A549 treated with CpdA at 1 μM for 4 hours (cell line): ENCODE measurements around the gene IL17REL. TPM values are rescaled to one million over a fixed set of nuclear protein-coding genes. Genes with fewer than 3 reads are reported as not detected.

Source experiments
- total RNA-seq: library from RNA; stranded (reverse); fragments of 200-300 nt; extraction: Qiagen RNA extraction; gene quantifications from 5 replicates; pipeline ENCODE4 v1.2.3, GENCODE V29; 2022; ENCODE audit warnings: low read depth

The IL17REL gene
- not detected in 5 replicates for total RNA-seq

GRCh38 chr22:50012211-50013181, at the start of gene IL17REL:
Gene IL17REL (minus strand): TSS chr22:50012765. CDS start chr22:50012646, 119 bp downstream.

GRCh38 chr22:50058061-50058905, 45.7 kb upstream of the IL17REL start, which contains the start of gene TTLL8:
Gene TTLL8 (minus strand): TSS chr22:50058298.

GRCh38 chr22:49960159-49961004, 52.2 kb downstream of the IL17REL start, which contains the start of gene PIM3:
Gene PIM3 (plus strand): TSS chr22:49960772. CDS start chr22:49960948, 176 bp downstream.

Other genes starting within 250 kb of the IL17REL start
- gene BRD1, start 184.9 kb downstream of the IL17REL start, total RNA-seq, result 13.7 to 14.9 TPM (median 14.3 TPM) in 5 replicates
- 9.8 to 12.9 TPM (median 12.0 TPM) in 5 replicates for gene ZBED4, start 158.9 kb downstream of the IL17REL start, total RNA-seq
- 7.9 to 11.6 TPM (median 9.1 TPM) in 5 replicates for gene ALG12, start 94.3 kb downstream of the IL17REL start, total RNA-seq
- 23.2 to 38.0 TPM (median 31.5 TPM) in 5 replicates for gene CRELD2, start 94.1 kb downstream of the IL17REL start, total RNA-seq
- gene PIM3, start 52.0 kb downstream of the IL17REL start, total RNA-seq, result 17.9 to 36.0 TPM (median 33.1 TPM) in 5 replicates
- not detected in 5 replicates for gene TTLL8, start 45.5 kb upstream of the IL17REL start, total RNA-seq
- 0.06 to 0.07 TPM (median 0.07 TPM) in 3 of 5 replicates, not detected in the others for gene MLC1, start 72.7 kb upstream of the IL17REL start, total RNA-seq
- not detected in 5 replicates for gene MOV10L1, start 77.2 kb upstream of the IL17REL start, total RNA-seq
- gene PANX2, start 158.0 kb upstream of the IL17REL start, total RNA-seq, result 6.2 to 7.7 TPM (median 7.0 TPM) in 5 replicates
- 23.5 to 41.4 TPM (median 35.1 TPM) in 5 replicates for gene TRABD, start 173.1 kb upstream of the IL17REL start, total RNA-seq
- gene SELENOO, start 188.2 kb upstream of the IL17REL start, total RNA-seq, result 13.1 to 22.1 TPM (median 17.1 TPM) in 5 replicates
- gene TUBGCP6, start 232.3 kb upstream of the IL17REL start, total RNA-seq, result 7.2 to 13.0 TPM (median 9.8 TPM) in 5 replicates
- 7.9 to 14.0 TPM (median 12.2 TPM) in 5 replicates for gene HDAC10, start 238.5 kb upstream of the IL17REL start, total RNA-seq
- gene MAPK12, start 248.9 kb upstream of the IL17REL start, total RNA-seq, result 18.0 to 24.9 TPM (median 23.4 TPM) in 5 replicates